Spleen (tissue), 11 donors: ENCODE results near the gene SREBF1. TPM values are rescaled to one million over a fixed set of nuclear protein-coding genes. Genes with fewer than 3 reads are reported as not detected.

Experiments used
- DNase-seq: peaks from one replicate; pipeline ENCODE4 v3.0.0-alpha.2; 2020
- H3K27ac ChIP-seq, 8 donors: fragments of 200-600 bp; sonication (generic) in 7 of 8; 1 replicate in 4 of 8; 2 replicates in 4 of 8; pipeline versions ENCODE4 v1.5.0 to v1.8.0; 2016 to 2021; ENCODE audit warnings: inconsistent platforms in 4 of 8, mild to moderate bottlenecking in 4 of 8, moderate library complexity in 1 of 8
- H3K27me3 ChIP-seq, 7 donors: fragments of 200-600 bp; sonication (generic) in 6 of 7; replicated peaks in 1 of 7; 1 replicate in 4 of 7; 2 replicates in 3 of 7; pipeline versions ENCODE4 v1.5.0 to v1.8.0; 2016 to 2021; ENCODE audit warnings: inconsistent platforms in 3 of 7, mild to moderate bottlenecking in 1 of 7
- H3K36me3 ChIP-seq, 6 donors: fragments of 200-600 bp; sonication (generic) in 5 of 6; 1 replicate in 4 of 6; 2 replicates in 2 of 6; pipeline versions ENCODE4 v1.5.0 to v1.8.0; 2016 to 2021; ENCODE audit warnings: inconsistent platforms in 2 of 6
- H3K4me1 ChIP-seq, 6 donors: fragments of 200-600 bp; sonication (generic) in 5 of 6; 1 replicate in 3 of 6; 2 replicates in 3 of 6; pipeline versions ENCODE4 v1.5.0 to v1.8.0; 2016 to 2021; ENCODE audit warnings: inconsistent platforms in 3 of 6
- H3K4me3 ChIP-seq, 8 donors: fragments of 200-600 bp; sonication (generic) in 7 of 8; 1 replicate in 4 of 8; 2 replicates in 4 of 8; pipeline versions ENCODE4 v1.5.0 to v1.8.0; 2016 to 2021; ENCODE audit warnings: inconsistent platforms in 4 of 8, mild to moderate bottlenecking in 4 of 8, moderate library complexity in 2 of 8
- H3K9me3 ChIP-seq, 8 donors: fragments of 200-600 bp; sonication (generic) in 7 of 8; 1 replicate in 4 of 8; 2 replicates in 4 of 8; pipeline versions ENCODE4 v1.5.0 to v1.8.0; 2016 to 2021; ENCODE audit warnings: inconsistent platforms in 4 of 8
- POLR2A ChIP-seq, 3 donors: fragments of 450-650 bp; IDR thresholded peaks; one replicate each; pipeline ENCODE4 v1.5.1; 2017; ENCODE audit warnings: antibody characterized with exemption in 3 of 3, mild to moderate bottlenecking in 1 of 3
- POLR2AphosphoS5 ChIP-seq, 3 donors: sonication (generic); formaldehyde crosslinking; IDR thresholded peaks; one replicate each; pipeline ENCODE4 v1.5.1; 2017; ENCODE audit warnings: antibody characterized with exemption in 3 of 3
- WGBS, 5 donors: extraction: QIAGEN DNeasy Blood & Tissue Kit in 3 of 5; methylation state at CpG; one replicate each; pipeline versions ENCODE4 v1.1.5 to v1.1.7; 2013 to 2018; 5-methylcytosine and 5-hydroxymethylcytosine counted together
- intact Hi-C: fragments of 100-400 bp; cut with DNase I; formaldehyde crosslinking; loops from one replicate; pipeline ENCODE4 v1.15.0; 2023; ENCODE audit warnings: low total_unique reads
- polyA plus RNA-seq, 3 donors: library from polyadenylated mRNA; stranded (reverse); fragments of 200-250 nt; gene quantifications; one replicate each; pipeline ENCODE4 v1.2.1, GENCODE V29; 2013
- total RNA-seq, 7 donors: library from RNA; depleted of rRNA in 3 of 7; stranded (reverse); fragments of >200 nt in 3 of 7; fragmentation: NEBNext Ultra II Directional in 4 of 7; extraction: Animal tissue kit (Norgen Biotek cat#: 25700) in 4 of 7; gene quantifications; one replicate each; pipeline versions ENCODE4 v1.1.0 to v1.2.1, GENCODE V29; 2016 to 2021
- TF ChIP-seq, protein P1 (sequence below), 11 experiments: fragments of 200-600 bp in 7 of 11; fragments of 450-650 bp in 4 of 11; sonication (generic) in 4 of 11; IDR thresholded peaks in 8 of 11; conservative IDR thresholded peaks in 3 of 11; 1 replicate in 7 of 11; 2 replicates in 4 of 11; pipeline versions ENCODE4 v1.4.0 to v1.8.0; 2016 to 2021; ENCODE audit warnings: antibody characterized with exemption in 11 of 11, inconsistent platforms in 4 of 11, mild to moderate bottlenecking in 1 of 11
- donor health status: healthy with polysubstance abuse.
- donor health status: DM: no; HTN: no; CAD: no; lungs with moderate emphysema.
- donor health status: DM: no; HTN: no; CAD: no.
- donor health status: Bipolar disorder and iron deficiency.
- donor health status: healthy.
- donor health status: DM: no; HTN: no; CAD: no.
- donor health status: DM: yes; HTN: yes; CAD: no.

Gene SREBF1
- total and polyA plus RNA-seq, 10 donors: 25.0 to 74.8 (median 48.0) TPM

GRCh38 chr17:17816240-17816814, 20.5 kb downstream of the SREBF1 start:
- Histone ChIP-seq H3K9me3 (no peaks in the 10 kb centered on the region), H3K4me1 (peaks cover 14 to 66% (median 32%) of the 10 kb centered on the region in 6 donors), H3K27ac (no peak overlapping the region), H3K27me3 (no peaks in the 10 kb centered on the region), H3K36me3 (peaks cover 0 to 89% (median 59%) of the 10 kb centered on the region in 6 donors), H3K4me3 (no peak overlapping the region)
- 93 to 98% (median 97%) methylated on average over 9 to 22 of the region's 22 CpGs for WGBS, 5 donors
- TF ChIP-seq, protein P1, sequence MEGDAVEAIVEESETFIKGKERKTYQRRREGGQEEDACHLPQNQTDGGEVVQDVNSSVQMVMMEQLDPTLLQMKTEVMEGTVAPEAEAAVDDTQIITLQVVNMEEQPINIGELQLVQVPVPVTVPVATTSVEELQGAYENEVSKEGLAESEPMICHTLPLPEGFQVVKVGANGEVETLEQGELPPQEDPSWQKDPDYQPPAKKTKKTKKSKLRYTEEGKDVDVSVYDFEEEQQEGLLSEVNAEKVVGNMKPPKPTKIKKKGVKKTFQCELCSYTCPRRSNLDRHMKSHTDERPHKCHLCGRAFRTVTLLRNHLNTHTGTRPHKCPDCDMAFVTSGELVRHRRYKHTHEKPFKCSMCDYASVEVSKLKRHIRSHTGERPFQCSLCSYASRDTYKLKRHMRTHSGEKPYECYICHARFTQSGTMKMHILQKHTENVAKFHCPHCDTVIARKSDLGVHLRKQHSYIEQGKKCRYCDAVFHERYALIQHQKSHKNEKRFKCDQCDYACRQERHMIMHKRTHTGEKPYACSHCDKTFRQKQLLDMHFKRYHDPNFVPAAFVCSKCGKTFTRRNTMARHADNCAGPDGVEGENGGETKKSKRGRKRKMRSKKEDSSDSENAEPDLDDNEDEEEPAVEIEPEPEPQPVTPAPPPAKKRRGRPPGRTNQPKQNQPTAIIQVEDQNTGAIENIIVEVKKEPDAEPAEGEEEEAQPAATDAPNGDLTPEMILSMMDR (IDR thresholded peaks at IDR 0.05 in 8 of 11, conservative IDR thresholded peaks at IDR 0.05 in 3 of 11): no peak
- TF ChIP-seq POLR2AphosphoS5 (IDR thresholded peaks at IDR 0.05) (peak in 1 of 3 donors; percentile 60), POLR2A (IDR thresholded peaks at IDR 0.05) (no peak)
- DNase-seq: no peak
- intact Hi-C loops: loop anchor here (10.0 kb wide), 1 partner anchor 98 kb away; no protein-coding TSS in a partner anchor

DNA sequence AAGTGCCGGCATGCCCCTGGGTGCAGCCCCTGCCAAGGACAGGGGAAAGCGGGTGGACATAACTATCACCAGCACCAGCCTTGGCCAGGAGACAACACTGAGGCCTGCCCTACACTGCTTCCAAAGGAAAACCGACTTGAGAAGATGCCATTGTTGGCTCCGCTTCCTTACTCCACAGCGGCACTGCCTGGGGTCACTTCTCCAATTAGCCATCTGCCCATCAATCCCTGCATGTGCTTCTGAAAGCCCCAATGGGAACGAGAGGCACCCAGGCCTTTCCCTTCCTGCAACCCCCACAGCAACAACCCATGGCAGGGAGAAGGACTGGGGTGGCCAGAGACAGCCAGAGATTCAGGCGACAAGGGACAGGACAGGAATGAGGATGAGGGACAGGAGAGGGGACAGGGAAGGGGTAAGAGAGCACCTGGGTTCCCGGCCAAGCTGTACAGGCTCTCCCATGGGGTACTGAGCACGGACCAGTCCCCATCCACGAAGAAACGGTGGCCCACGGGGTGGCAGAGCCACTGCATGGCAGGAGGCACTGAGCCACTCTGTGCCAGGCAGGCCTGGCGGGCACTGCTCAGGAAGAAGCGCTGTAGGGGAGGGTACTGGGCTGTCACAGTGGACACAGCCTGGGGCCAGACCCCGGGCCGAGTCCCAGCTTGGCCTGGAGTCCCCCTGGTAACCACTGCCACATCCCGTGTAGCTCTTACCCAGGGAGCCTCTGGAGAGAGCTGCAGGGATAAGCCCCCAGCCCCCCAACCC, 21.2 kb downstream of the SREBF1 start:
- WGBS, 5 donors: 84 to 89% (median 89%) methylated on average over 14 to 17 of the region's 17 CpGs
- H3K27me3 ChIP-seq: no peaks in the 10 kb centered on the region
- H3K4me3 ChIP-seq: no peak overlapping the region
- H3K4me1 ChIP-seq: peaks cover 14 to 68% (median 31%) of the 10 kb centered on the region in 6 donors
- no peaks in the 10 kb centered on the region for H3K9me3 ChIP-seq
- TF ChIP-seq, protein P1 (IDR thresholded peaks at IDR 0.05 in 8 of 11, conservative IDR thresholded peaks at IDR 0.05 in 3 of 11): no peak
- TF ChIP-seq POLR2A (IDR thresholded peaks at IDR 0.05) (no peak), POLR2AphosphoS5 (IDR thresholded peaks at IDR 0.05) (no peak)
- H3K27ac ChIP-seq: peak overlapping the region in 1 of 8 donors; percentile 16
- intact Hi-C loops: loop anchor here (10.0 kb wide), 1 partner anchor 99 kb away; no protein-coding TSS in a partner anchor
- H3K36me3 ChIP-seq: peaks cover 0 to 96% (median 63%) of the 10 kb centered on the region in 6 donors
- DNase-seq: no peak

DNA sequence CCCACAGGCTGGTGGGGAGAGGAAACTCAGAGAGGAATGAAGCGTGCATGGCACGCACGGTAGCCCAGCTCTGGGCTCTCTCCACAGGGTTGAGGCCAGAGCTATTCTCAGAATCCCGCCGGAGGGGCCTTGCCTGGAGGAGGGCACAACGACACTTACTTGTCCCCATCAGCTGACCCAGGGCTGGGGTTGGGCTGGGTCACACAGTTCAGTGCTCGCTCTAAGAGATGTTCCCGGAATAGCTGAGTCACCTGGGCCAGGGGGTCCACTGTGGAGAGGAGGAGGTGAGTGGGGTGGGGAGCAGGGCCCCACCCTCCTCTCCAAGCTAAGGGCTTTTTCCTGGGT, 21.8 kb downstream of the SREBF1 start:
- peaks cover 0 to 98% (median 66%) of the 10 kb centered on the region in 6 donors for H3K36me3 ChIP-seq
- peak overlapping the region in 1 of 8 donors; percentile 16 for H3K27ac ChIP-seq
- no peak for DNase-seq
- no peak overlapping the region for H3K4me3 ChIP-seq
- 63 to 83% (median 72%) methylated on average over 8 of the region's 8 CpGs; no CpG with 5 or more reads in 1 of the 5 donors for WGBS, 5 donors
- H3K27me3 ChIP-seq: no peaks in the 10 kb centered on the region
- peaks cover 14 to 68% (median 30%) of the 10 kb centered on the region in 6 donors for H3K4me1 ChIP-seq
- H3K9me3 ChIP-seq: no peaks in the 10 kb centered on the region
- TF ChIP-seq POLR2AphosphoS5 (IDR thresholded peaks at IDR 0.05): no peak
- no peak for TF ChIP-seq POLR2A (IDR thresholded peaks at IDR 0.05)
- TF ChIP-seq, protein P1 (IDR thresholded peaks at IDR 0.05 in 8 of 11, conservative IDR thresholded peaks at IDR 0.05 in 3 of 11): no peak
- intact Hi-C loops: loop anchor here (10.0 kb wide), 1 partner anchor 100 kb away; no protein-coding TSS in a partner anchor
